ENCODE data around the gene ANO7.
"Not testable (repeated sequence)": the region's sequence is repeated elsewhere in the genome, so short reads cannot be mapped to it uniquely, and the experiment has no call there.

Gene ANO7

DNA sequence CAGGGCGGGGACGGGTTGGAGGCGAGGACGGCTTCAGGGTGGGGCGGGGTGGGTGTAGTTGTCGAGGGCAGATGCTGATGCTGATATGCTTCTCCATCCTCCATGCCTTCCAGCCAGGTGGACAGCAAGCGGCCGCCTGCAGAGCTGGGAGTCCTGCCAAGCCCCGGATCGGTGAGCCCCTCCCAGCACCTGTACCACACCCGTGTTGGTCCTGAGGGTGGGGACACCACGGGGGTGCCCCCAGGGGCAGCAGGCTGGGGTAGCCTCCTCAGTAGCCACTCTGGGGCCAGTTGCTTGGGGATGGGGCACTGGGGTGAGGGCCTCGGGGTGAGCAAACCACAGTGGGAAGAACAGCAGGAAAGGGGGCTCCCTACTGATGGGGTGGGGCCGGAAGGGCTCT, 2.6 kb downstream of the ANO7 start:
- no peak for DNase-seq (ENCODE audit: low read depth, low spot score)

DNA sequence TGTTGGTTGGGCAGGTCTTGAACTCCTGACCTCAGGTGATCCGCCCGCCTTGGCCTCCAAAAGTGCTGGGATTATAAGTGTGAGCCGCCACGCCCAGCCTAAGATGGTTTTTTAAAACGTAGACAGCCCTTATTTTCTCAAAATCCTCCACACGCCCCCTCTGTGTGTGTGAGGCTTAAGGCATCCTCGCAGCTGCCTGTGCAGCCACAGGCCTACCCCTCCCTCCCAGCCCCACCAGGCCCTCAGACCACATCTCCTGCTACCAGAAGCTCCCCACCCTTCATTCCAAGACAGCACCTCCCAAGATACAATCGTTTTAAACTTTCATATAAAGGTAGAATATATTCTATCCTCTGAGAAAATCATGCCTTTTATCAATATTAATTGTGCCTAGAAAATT, 4.8 kb downstream of the ANO7 start:
- no peak for DNase-seq (ENCODE audit: low read depth, low spot score)

DNA sequence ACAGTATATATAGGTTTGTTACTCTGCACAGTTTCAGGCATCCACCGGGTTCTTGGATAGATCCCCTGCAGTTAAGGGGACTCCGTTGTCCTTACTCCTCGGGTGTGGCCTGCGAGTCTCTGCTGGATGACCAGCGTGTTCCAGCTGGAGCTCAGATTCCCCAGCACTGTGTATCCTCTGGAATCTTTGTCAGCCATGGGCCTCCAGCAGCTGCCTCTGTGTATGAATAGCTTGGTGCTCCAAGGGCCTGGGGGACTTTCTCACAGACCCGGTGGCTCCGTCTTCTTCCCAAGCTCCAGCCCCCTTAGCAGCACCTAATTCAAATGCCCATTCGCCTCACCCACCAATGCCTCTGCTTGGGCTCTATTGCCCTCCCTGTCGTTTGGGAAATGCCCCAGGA, 6.3 kb downstream of the ANO7 start:
- no peak for DNase-seq (ENCODE audit: low read depth, low spot score)

DNA sequence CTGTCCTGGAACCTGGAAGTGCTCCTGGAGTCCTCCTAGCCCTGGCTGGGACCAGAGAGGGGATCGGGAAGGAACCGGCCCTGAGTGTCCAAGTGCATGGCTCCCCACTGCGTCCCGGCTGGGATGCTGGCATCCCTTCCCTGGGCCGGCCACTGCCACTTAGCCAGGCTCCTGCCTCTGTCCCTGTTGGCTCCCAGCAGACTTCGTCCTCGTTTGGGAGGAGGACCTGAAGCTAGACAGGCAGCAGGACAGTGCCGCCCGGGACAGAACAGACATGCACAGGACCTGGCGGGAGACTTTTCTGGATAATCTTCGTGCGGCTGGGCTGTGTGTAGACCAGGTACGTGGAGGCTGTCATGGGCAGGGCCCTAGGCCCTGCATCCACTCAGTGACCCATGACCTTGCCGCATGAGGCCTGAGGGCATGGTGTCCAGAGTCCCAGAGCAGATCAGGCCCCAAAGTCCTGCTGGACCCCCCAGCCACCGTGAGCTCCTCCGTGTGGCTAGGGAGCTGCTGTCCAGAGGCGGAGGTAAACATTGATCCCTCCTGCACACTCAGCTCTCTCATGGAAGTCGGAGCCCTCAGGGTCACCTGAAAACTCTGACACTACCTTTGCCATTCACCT, 7.1 kb downstream of the ANO7 start:
- no peak for DNase-seq (ENCODE audit: low read depth, low spot score)

GRCh38 chr2:241197246-241197645, 8.8 kb downstream of the ANO7 start:
- not testable (repeated sequence) for DNase-seq (ENCODE audit: low read depth, low spot score)

DNA sequence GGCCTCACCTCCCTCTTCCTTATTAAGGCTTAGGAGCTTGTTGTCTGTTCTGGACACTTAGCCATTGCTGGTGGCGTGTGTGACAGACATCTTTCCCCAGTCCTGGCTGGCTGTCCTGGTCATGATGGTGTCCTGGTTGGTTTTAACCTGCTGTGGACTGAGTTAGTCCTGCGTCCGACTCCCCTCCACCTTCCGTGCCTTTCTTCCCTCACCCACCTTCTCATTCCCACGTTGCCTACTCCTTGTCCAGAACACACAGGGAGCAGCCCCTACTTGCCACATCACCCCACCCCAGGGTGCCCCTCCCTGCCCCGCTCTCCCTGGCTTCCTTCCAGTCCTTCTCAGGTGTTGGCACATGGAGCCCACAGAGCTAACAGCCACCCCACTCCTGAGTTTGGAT, 9.5 kb downstream of the ANO7 start:
- DNase-seq (ENCODE audit: low read depth, low spot score) = no peak

DNA sequence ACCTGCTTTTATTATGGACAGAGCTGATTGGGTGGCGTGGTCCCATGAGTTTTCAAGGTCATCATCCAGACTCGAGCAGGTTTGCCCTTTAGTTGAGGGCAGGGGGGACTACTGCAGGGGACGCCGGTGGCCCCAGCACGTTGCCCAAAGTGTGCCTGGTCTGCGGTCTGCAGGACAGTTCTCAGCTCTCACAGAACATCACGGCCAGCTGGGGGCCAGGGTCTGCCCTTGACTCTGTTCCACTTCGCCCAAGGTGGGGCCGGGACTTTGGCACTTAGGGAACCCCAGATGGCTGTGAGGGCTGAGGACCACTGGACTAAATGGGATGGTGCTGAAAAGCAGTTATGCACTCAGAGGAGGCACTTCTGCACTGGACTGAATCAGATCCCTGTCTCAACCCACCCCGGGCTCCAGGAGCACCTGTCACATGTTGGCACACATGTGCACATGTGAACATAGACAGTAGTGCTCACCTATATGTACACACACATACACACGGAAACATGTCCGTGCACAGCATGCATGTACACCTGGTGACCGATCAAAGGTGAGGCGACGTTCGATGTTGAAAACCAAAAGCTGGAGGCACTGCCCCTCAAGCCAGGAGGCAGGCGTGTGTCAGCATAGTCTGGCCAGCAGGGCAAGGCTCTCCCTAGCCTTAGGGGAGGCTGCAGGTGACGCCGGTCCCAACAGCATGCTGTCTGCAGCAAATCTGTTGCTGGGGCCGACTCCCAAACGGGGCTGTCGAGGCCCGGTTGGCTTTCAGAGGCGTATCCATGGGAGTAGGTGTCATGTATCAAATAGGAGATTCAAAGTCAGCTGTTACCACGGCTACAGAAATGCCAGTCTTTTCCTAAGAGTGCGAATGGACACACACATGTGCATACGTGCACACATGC, 10.2 kb downstream of the ANO7 start:
- no peak for DNase-seq (ENCODE audit: low read depth, low spot score)

GRCh38 chr2:241199286-241199685, 10.8 kb downstream of the ANO7 start:
- no peak for DNase-seq (ENCODE audit: low read depth, low spot score)

DNA sequence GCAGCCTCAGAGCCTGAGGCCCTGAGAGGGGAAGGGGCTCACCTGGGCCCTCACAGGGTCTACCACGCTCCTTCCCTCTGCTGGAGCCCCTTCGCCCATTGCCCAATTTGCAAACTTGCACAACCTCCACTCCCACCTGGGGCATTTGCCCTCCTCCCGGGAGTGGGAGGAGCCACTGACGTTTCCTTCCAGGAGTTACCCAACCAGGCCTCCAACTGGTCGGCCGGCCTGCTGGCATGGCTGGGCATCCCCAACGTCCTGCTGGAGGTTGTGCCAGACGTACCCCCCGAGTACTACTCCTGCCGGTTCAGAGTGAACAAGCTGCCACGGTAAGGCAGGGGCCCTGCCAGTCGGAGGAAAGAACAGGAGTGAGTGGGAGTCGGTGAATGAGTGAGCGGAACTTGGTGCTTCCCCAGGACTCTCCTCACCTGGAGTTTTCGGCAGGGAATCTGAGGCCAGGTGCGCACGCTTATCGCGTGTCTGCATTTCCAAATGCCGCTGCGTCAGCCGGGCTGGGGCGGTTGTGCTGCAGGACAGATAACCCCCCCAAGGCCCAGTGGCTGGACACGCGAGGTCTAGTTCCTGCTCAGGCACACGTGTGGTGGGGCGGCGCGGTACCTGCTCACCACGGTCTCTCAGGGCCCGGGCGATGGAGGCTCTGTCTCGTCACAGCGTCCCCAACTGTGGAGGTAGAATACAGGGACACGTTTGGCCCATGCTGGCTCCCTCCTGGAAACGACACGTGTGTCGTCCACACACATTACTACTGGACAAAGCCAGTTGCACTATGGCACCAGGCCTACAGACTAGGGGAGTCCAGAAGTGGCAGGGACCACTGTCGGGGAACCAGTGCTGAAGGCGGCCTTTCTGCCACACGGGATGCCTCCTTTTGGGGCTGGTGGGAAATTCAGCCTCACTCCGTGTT, 11.7 kb downstream of the ANO7 start:
- no peak for DNase-seq (ENCODE audit: low read depth, low spot score)

- no peak for DNase-seq (ENCODE audit: low read depth, low spot score)
Observed at GRCh38 chr2:241200822-241201395, 12.4 kb downstream of the ANO7 start.

- no peak for DNase-seq (ENCODE audit: low read depth, low spot score)
Observed at GRCh38 chr2:241201445-241202267, 13.2 kb downstream of the ANO7 start.

DNA sequence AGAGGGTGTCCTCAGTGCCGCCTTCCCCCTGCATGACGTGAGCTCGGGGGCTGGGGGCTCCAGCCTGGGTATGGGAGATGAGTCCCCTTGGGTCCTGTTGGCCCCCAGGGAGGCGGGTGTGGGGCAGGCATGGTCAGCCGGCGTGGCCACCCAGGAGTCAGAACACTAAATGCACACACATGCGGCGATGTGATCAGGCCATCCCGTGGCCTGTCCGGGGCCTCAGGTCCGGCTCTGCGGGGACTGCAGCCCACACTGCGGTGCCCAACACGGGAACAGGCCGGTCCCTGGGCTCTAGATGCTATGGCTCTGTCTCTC, 13.8 kb downstream of the ANO7 start:
- DNase-seq (ENCODE audit: low read depth, low spot score) = no peak

DNA sequence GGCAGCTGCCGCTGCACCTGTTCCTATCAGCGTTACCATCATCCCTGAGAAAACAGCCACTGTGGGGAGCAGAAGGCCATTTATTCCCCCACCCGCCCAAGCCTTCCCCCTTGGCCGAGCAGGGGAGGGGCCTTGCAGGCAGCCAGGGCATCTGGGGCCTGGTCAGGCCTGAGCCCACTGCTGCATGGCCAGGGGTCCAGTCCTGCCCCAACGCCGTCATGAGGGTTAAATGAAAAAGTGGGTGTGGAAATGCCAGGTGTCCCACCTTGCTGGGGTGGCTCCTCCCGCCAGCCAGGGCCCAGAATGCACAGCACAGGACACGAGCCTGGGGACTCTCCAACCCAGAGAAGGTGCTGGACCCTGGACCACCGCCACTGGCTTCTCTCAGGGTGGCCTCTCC, 14.2 kb downstream of the ANO7 start:
- DNase-seq (ENCODE audit: low read depth, low spot score) = no peak

- DNase-seq (ENCODE audit: low read depth, low spot score) = no peak
Observed at GRCh38 chr2:241203218-241204009, 14.9 kb downstream of the ANO7 start.

- no peak for DNase-seq (ENCODE audit: low read depth, low spot score)
Observed at GRCh38 chr2:241204010-241204384, 15.5 kb downstream of the ANO7 start.

- no peak for DNase-seq (ENCODE audit: low read depth, low spot score)
Observed at GRCh38 chr2:241204490-241204889, 16.0 kb downstream of the ANO7 start.

GRCh38 chr2:241205086-241205485, 16.6 kb downstream of the ANO7 start:
- no peak for DNase-seq (ENCODE audit: low read depth, low spot score)

DNA sequence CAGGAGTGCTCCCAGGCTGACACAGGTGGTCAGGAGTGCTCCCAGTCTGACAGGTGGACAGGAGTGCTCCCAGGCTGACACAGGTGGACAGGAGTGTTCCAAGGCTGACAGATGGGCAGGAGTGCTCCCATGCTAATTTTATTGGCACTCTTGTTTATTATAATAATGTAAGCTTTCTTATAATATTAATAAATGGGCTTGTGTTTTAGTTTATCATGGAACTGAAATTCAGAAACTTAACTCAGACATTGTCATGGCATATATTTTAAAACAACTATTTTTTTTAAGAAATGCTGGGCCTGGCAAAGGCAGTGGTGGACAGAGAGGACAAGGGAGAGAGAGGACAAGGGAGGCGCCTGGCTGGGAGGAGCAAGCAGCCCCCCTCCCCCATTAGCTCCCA, 18.7 kb downstream of the ANO7 start:
- no peak for DNase-seq (ENCODE audit: low read depth, low spot score)

DNA sequence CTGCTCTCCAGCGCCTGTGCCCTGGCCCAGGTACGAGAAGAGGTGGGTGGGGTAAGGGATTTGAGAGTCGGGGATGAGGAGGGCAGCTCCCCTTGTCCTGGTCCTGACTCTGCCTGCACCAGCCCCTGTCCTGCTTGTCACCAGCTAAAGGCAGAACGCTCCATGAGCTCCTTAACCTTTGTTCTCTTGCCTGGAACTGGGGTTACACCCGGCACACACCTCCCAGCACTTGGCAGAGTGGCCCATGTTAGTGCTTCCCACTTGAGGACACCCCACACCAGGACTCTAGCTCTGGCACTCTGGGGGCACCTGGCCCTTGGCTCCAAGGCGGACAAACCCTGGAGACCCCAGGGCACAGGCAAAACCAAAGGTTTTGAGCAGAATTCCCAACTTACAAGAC, 19.2 kb downstream of the ANO7 start:
- no peak for DNase-seq (ENCODE audit: low read depth, low spot score)

- DNase-seq (ENCODE audit: low read depth, low spot score) = no peak
Observed at GRCh38 chr2:241208058-241208457, 19.6 kb downstream of the ANO7 start.
